Astrocyte (in vitro differentiated cells and primary cell): ENCODE results near the gene TXLNB.

Source experiments
- CTCF ChIP-seq: IDR thresholded peaks from 2 replicates; pipeline ENCODE4 v1.5.1; 2011; ENCODE audit warnings: low read depth, mild to moderate bottlenecking, inconsistent platforms, low read length, moderate library complexity; ENCODE audit not compliant: insufficient read depth
- EZH2 ChIP-seq: IDR thresholded peaks from 2 replicates; pipeline ENCODE4 v1.6.1; 2012; ENCODE audit warnings: mild to moderate bottlenecking, low read length, inconsistent platforms; ENCODE audit not compliant: insufficient read depth

GRCh38 chr6:139236105-139236504 is 55.7 kb downstream of the TXLNB start:
- no peak for TF ChIP-seq CTCF
- no peak for TF ChIP-seq EZH2
